GM19395 (cell line): ENCODE results near the gene RBMY1J.
"Not testable (repeated sequence)": the region's sequence is repeated elsewhere in the genome, so short reads cannot be mapped to it uniquely, and the experiment has no call there.

Source experiments
- ATAC-seq: cut with Tn5 transposase; IDR thresholded peaks from one replicate; pipeline ENCODE4 v1.9.1; 2021; ENCODE audit warnings: mild to moderate bottlenecking, moderate library complexity; ENCODE audit not compliant: unreplicated experiment

Gene RBMY1J

GRCh38 chrY:22403110-22403509 lies at the start of gene RBMY1J:
Gene RBMY1J (plus strand): TSS chrY:22403410. CDS start chrY:22405448, 2,038 bp downstream.
- not testable (repeated sequence) for ATAC-seq

GRCh38 chrY:22367416-22367815 lies 35.8 kb upstream of the RBMY1J start:
- no peak for ATAC-seq

- no peak for ATAC-seq
Observed at GRCh38 chrY:22370623-22371022, 32.6 kb upstream of the RBMY1J start.

GRCh38 chrY:22373494-22373893 lies 29.7 kb upstream of the RBMY1J start:
- no peak for ATAC-seq

- ATAC-seq: not testable (repeated sequence)
Observed at GRCh38 chrY:22444718-22445396, 41.6 kb downstream of the RBMY1J start.

GRCh38 chrY:22455522-22455921 lies 52.3 kb downstream of the RBMY1J start:
- ATAC-seq: not testable (repeated sequence)

- not testable (repeated sequence) for ATAC-seq
Observed at GRCh38 chrY:22461962-22462361, 58.8 kb downstream of the RBMY1J start.
